COR-L47 (cell line): ENCODE results near the gene MAML3.

Experiments used
- DNase-seq: peaks from one replicate; lab custom pipeline; 2025; lab: John Stamatoyannopoulos, UW

Gene MAML3

GRCh38 chr4:140156529-140157171, 2.7 kb upstream of the MAML3 start:
- no peak for DNase-seq

DNA sequence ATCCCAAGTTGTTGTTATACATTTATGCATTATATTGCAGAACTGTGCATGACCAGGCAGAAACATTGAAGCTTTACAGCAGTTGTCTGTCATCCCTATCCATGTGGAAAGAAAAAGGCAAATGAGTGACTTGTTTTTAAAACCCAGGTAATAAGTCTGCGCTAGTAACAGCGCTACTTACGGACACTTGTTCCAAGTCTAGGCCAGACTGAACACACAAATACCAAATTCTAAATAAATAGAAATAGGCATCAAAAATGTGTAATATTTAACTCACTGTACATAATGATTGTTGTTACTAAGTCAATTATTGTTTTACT, 548 bp upstream of the MAML3 start:
- no peak for DNase-seq

DNA sequence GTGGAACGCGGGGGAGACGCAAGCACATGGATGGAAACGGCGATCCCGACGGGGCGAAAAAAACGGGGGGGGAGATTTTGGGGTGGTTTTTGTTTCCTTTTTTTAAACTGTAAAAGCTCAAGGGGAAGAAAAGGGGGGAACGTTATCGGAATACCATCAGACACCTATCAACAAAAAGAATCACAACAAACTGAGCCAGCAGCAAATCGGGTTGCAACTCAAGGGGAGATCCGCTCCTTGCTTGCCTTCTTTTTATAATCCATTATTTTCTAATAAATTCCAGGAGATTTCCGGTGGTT, 616 bp downstream of the MAML3 start:
- no peak for DNase-seq

DNA sequence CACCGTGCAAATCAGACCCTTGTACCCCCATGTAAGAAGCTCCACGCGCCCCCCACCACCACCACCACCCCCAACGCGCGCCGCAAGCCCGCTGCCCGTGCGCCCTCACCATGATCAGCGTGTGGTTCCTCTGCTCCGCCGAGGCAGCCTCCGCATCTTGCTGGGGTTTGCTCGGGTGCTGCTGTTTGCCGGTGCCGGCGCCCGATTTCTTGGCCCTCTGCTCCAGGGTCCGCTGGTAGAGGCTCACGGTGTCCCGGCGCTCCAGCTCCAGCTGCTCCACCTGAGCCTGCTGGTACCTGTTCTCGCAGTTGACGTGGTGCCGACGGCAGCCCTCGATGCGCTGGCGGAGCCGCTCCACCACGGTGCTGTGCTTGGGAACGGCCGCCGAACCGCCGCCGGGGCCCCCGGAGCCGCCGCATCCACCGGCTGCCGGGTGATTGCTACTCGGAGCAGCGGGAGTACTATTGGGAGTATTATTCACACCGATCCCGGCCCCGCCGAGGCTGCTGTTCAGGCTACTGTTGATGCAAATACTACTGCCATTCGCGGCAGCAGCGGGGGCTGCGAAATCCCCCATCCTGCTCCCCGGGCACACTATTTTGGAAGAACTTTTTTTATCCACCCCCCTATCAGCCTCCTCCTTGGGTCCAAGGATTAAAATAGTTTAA, 1.1 kb downstream of the MAML3 start:
- DNase-seq = peak; percentile 49

- peak; percentile 93 for DNase-seq
Observed at GRCh38 chr4:140152013-140152703, 1.8 kb downstream of the MAML3 start.

GRCh38 chr4:140151699-140152012, 2.3 kb downstream of the MAML3 start:
- peak; percentile 96 for DNase-seq

- DNase-seq = peak; percentile 94
Observed at GRCh38 chr4:140150886-140151698, 2.9 kb downstream of the MAML3 start.

DNA sequence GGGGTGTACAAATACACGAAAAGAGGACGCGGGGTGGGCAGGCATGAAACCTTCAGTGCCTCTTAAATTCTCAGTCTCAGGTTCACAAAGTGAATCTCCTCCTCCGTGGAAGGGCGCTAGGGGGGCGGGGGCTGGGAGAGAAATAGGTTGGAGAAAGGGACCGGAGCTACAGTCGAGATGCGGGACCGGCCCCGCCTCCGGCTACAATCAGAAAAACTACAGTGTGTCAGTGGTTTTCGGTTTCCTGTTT, 3.4 kb downstream of the MAML3 start:
- no peak for DNase-seq

DNA sequence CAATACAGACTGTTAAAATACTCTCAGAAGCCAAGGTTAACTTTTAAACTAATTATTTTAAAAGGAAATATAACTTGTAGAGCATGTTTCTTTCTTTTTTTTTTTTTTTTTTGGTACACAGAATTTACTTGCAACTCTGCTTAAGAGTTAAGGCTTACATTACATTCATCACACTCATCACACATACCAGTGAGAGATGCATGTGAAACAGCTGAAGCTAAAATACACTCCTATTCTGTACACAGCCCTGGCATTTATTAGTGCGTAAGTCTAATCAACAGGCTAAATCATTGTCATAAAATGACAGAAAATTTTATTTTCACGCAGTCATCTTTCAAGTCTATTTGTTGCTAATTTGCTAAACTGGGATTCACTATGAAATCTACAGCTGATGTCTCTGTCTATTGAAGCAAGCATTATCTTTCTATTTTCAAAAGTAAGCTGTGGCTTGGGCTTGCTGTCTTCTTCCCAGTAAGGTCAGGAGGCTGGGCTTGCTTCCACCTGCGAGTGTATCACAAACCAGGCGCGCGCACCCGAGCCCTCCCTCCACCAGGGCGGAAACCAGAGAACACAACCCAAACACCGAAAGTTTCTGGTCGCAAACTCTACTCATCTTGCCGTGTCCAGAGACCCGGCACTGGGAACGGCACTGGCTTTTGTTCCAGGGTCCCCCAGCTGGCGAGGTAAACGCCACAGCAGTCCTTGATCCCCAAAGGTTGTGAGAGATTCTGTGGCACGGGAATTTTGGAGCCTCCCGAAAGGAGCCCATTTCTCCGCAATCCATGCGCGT, 3.9 kb downstream of the MAML3 start:
- DNase-seq = peak; percentile 79

GRCh38 chr4:140144050-140144449, 9.9 kb downstream of the MAML3 start:
- no peak for DNase-seq

DNA sequence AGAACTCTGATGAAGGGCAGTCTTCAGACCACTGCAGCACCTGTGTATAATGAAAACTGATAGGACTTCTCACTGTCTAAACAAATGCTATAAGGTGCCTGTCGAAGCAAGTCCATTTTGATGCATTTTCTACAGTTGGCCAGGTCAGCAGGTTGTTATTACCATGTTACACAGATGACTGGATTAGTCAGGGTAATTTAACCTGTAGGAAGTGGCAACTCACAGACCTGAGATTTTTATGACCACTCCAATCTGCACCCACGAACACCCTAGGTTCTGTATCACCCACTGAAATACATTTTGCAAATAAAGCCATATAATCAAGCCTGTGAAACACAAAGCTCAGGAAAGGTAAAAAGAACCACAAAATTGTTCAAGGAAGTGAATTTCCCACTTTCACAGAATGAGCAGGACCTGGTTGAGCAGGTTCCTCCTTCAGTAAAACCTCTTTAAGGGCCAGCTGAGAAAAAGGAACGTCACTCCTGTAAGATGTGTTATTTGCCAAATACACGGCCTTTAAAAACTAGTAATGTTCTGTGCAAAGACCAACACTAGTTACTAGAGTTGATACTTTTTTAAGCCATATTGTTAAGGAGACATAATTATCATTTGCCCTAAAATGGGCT, 12.7 kb downstream of the MAML3 start:
- peak; percentile 18 for DNase-seq

- no peak for DNase-seq
Observed at GRCh38 chr4:140140566-140140965, 13.4 kb downstream of the MAML3 start.

- no peak for DNase-seq
Observed at GRCh38 chr4:140138428-140138827, 15.6 kb downstream of the MAML3 start.

DNA sequence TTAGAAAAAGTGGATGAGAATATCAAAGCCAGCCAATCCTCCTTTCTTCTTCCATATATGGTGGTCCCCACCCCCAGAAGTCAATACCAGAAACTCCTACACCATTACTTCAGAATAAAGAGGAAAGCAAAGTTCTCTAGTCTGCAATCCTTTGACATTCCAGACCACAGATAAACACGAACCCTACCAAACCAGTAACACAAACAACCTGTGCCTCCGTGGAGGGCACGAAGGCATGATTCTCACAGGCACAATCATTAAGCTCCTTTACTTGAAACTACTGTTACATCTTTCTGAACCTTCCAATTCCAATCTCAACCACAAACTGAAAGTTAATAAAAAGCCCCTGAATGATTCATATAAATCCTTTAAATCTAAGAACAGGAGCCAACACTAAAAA, 16.3 kb downstream of the MAML3 start:
- no peak for DNase-seq

GRCh38 chr4:140136509-140136908, 17.5 kb downstream of the MAML3 start:
- no peak for DNase-seq

GRCh38 chr4:140135529-140136088, 18.4 kb downstream of the MAML3 start:
- DNase-seq = peak; percentile 86

DNA sequence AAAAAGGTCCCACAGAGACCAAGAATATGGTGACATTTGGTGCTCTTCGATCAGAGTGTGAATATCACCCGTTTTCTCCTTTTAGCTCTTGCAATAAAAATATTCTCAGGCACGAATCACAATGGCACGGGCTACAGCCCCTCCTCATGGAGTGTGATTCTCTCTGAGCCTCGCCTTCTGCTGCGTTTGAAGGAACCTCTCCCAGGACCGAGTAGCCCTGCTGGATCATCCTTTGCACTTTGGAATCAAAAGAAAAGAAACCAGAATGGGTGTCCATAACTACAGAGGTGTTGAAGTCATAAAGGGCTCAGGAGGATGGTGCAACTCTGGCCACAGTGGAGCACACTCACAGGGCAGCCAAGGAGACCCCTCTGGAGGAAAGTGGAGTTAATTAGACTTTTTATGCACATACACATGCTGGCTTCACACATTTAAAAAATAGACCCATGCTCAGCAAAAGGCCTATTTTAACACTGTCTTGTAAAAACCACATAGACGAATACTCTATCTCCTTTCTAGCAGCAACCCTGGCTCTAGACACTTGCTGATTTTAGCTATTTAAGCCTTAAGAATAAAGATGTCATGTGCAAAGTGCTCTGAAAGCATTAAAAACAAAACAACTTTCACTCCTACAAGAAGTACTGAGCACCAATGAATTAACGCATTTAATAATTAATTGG, 19.1 kb downstream of the MAML3 start:
- no peak for DNase-seq

- no peak for DNase-seq
Observed at GRCh38 chr4:140133576-140133975, 20.4 kb downstream of the MAML3 start.

- no peak for DNase-seq
Observed at GRCh38 chr4:140131675-140132229, 22.2 kb downstream of the MAML3 start.

- no peak for DNase-seq
Observed at GRCh38 chr4:140130677-140131076, 23.3 kb downstream of the MAML3 start.

DNA sequence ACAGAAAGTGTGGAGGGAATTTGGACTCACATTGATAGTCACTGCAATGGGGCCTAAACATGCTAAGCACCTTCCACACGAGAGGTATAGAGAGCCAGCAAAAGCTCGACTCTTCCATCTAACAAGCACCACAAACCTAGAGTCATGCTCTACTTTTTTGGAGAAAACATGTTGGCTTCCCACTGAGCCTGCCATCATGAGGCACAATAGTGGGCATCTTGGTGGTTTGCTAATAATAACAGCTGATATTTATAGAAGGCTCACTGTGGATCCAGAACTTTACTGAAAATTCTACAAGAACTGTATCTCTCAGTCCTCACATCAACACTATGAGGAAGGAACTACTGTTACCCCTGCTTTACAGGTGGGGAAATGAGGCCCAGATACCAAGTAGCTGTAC, 26.6 kb downstream of the MAML3 start:
- no peak for DNase-seq
